RWPE1 (cell line): Measurements from ENCODE around the gene DNM3.

Experiments
- CTCF ChIA-PET: fragments of 350-600 bp; sonication (Branson Sonifier 250); formaldehyde crosslinking; extraction: SDS; loops from one replicate; lab custom pipeline; 2021; lab: Yijun Ruan, JAX
- POLR2A ChIA-PET: fragments of 400-600 bp; formaldehyde crosslinking; extraction: SDS; loops from one replicate; lab custom pipeline; 2020; ENCODE audit warnings: antibody characterized with exemption; ENCODE audit not compliant: low non-redundant PET; lab: Yijun Ruan, JAX
- DNase-seq: peaks from one replicate; pipeline ENCODE4 v3.0.0; 2012; ENCODE audit warnings: low spot score
- H3K27ac ChIP-seq: fragments of 450-650 bp; 2 replicates; pipeline ENCODE4 v1.5.1; 2017
- TF ChIP-seq, protein P1 (sequence below): fragments of 450-650 bp; conservative IDR thresholded peaks from 2 replicates; pipeline ENCODE4 v1.5.1; 2017; ENCODE audit warnings: low read depth, mild to moderate bottlenecking

The DNM3 gene

GRCh38 chr1:172286629-172287076 lies 445.4 kb downstream of the DNM3 start:
- CTCF ChIA-PET: interaction anchor here (0.7 to 0.8 kb wide), 2 partner anchors 11 to 114 kb away, joined by 3 read pairs; no protein-coding TSS in a partner anchor
- POLR2A ChIA-PET: no interaction called here
- no peak overlapping the region for H3K27ac ChIP-seq
- no peak for DNase-seq
- TF ChIP-seq, protein P1, sequence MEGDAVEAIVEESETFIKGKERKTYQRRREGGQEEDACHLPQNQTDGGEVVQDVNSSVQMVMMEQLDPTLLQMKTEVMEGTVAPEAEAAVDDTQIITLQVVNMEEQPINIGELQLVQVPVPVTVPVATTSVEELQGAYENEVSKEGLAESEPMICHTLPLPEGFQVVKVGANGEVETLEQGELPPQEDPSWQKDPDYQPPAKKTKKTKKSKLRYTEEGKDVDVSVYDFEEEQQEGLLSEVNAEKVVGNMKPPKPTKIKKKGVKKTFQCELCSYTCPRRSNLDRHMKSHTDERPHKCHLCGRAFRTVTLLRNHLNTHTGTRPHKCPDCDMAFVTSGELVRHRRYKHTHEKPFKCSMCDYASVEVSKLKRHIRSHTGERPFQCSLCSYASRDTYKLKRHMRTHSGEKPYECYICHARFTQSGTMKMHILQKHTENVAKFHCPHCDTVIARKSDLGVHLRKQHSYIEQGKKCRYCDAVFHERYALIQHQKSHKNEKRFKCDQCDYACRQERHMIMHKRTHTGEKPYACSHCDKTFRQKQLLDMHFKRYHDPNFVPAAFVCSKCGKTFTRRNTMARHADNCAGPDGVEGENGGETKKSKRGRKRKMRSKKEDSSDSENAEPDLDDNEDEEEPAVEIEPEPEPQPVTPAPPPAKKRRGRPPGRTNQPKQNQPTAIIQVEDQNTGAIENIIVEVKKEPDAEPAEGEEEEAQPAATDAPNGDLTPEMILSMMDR: no peak

GRCh38 chr1:172287208-172287607 lies 445.9 kb downstream of the DNM3 start:
- no peak overlapping the region for H3K27ac ChIP-seq
- peak; percentile 18 for DNase-seq
- TF ChIP-seq, protein P1: no peak
- CTCF ChIA-PET: interaction anchor here (0.7 to 0.8 kb wide), 2 partner anchors 11 to 114 kb away, joined by 3 read pairs; no protein-coding TSS in a partner anchor
- POLR2A ChIA-PET: no interaction called here

DNA sequence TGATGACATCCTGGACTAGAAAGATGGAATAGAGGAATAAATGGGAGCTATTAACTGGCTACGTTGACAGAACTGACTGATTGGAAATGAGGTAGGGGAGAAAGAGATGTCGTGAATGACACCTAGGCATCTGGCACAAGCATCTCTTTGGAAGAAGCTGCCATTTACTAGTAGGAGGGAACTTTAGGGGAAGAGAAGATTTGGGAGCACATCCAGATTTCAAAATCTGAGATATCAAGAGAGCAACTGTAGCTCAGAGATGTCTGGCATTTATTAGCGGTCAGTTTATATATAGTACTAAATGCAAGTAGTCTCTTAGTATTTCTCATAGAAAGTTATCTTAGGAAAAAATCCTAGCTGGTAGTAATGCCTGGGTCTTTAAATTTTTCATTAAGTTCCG lies 447.3 kb downstream of the DNM3 start:
- ChIA-PET POLR2A (no interaction called here), CTCF (no interaction called here)
- no peak overlapping the region for H3K27ac ChIP-seq
- TF ChIP-seq, protein P1: no peak
- DNase-seq: no peak

GRCh38 chr1:172289448-172289847 lies 448.1 kb downstream of the DNM3 start:
- TF ChIP-seq, protein P1: no peak
- no peak overlapping the region for H3K27ac ChIP-seq
- CTCF ChIA-PET: no interaction called here
- POLR2A ChIA-PET: no interaction called here
- DNase-seq: no peak

- CTCF ChIA-PET: interaction anchor here (0.7 kb wide), 1 partner anchor 1055 kb away, joined by 3 read pairs; no protein-coding TSS in a partner anchor
- TF ChIP-seq, protein P1: no peak
- no peak for DNase-seq
- POLR2A ChIA-PET: no interaction called here
- H3K27ac ChIP-seq: no peak overlapping the region
Observed at GRCh38 chr1:172292840-172293239, 451.5 kb downstream of the DNM3 start.

GRCh38 chr1:172293429-172293828 lies 452.1 kb downstream of the DNM3 start:
- DNase-seq: no peak
- ChIA-PET POLR2A (no interaction called here), CTCF (interaction anchor here (0.7 kb wide), 1 partner anchor 1054 kb away, joined by 3 read pairs; no protein-coding TSS in a partner anchor)
- no peak overlapping the region for H3K27ac ChIP-seq
- TF ChIP-seq, protein P1: no peak

DNA sequence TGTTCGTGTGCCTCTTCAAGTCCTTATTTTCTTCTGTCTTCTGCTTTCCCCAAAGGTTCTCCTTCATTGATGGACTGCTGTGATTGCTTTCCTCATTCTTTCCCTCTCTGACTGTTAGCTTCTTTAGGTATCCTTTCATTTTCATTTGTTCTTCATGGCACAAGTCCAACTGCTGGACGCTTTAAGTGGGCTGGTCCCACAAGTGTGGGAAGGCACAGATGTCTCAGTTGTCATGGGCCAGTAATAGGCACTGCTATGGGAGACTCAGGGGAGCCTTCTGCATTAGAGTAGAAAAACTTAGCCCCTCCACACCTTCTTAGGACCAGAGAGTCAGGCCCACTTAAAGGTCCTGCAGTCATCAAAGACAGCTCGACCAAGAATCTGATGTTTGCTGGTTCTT lies 456.8 kb downstream of the DNM3 start:
- ChIA-PET POLR2A (no interaction called here), CTCF (no interaction called here)
- H3K27ac ChIP-seq: no peak overlapping the region
- TF ChIP-seq, protein P1: no peak
- no peak for DNase-seq
